Measurements from ENCODE around the gene LTC4S.
A peak's percentile ranks its signal among the peaks of the same experiment; 100 is the strongest.

The LTC4S gene

GRCh38 chr5:179795049-179795862 lies 1.5 kb downstream of the LTC4S start:
- no peak for DNase-seq (ENCODE audit: low read depth in 2 of 2)

- peak in 1 of 2 experiments; percentile 59 for DNase-seq (ENCODE audit: low read depth in 2 of 2)
Observed at GRCh38 chr5:179795863-179796833, 2.4 kb downstream of the LTC4S start.

- DNase-seq (ENCODE audit: low read depth in 2 of 2), result no peak
Observed at GRCh38 chr5:179796877-179797608, 3.3 kb downstream of the LTC4S start.

- no peak for DNase-seq (ENCODE audit: low read depth in 2 of 2)
Observed at GRCh38 chr5:179797741-179798140, 4.0 kb downstream of the LTC4S start.

- no peak for DNase-seq (ENCODE audit: low read depth in 2 of 2)
Observed at GRCh38 chr5:179798144-179798770, 4.5 kb downstream of the LTC4S start.

GRCh38 chr5:179798771-179799643 lies 5.2 kb downstream of the LTC4S start:
- DNase-seq (ENCODE audit: low read depth in 2 of 2), result no peak

GRCh38 chr5:179799644-179799973 lies 5.8 kb downstream of the LTC4S start:
- DNase-seq (ENCODE audit: low read depth in 2 of 2), result no peak

- DNase-seq (ENCODE audit: low read depth in 2 of 2), result no peak
Observed at GRCh38 chr5:179800071-179800695, 6.4 kb downstream of the LTC4S start.

GRCh38 chr5:179800696-179801201 lies 7.0 kb downstream of the LTC4S start:
- no peak for DNase-seq (ENCODE audit: low read depth in 2 of 2)

GRCh38 chr5:179801304-179802206 lies 7.8 kb downstream of the LTC4S start:
- peak in 1 of 2 experiments; percentile 82 for DNase-seq (ENCODE audit: low read depth in 2 of 2)

GRCh38 chr5:179802207-179802883 lies 8.6 kb downstream of the LTC4S start:
- DNase-seq (ENCODE audit: low read depth in 2 of 2), result no peak

GRCh38 chr5:179802950-179803562 lies 9.3 kb downstream of the LTC4S start:
- DNase-seq (ENCODE audit: low read depth in 2 of 2), result no peak

GRCh38 chr5:179803651-179804554 lies 10.1 kb downstream of the LTC4S start:
- DNase-seq (ENCODE audit: low read depth in 2 of 2), result peak in 1 of 2 experiments; percentile 57

- DNase-seq (ENCODE audit: low read depth in 2 of 2), result no peak
Observed at GRCh38 chr5:179804555-179804947, 10.8 kb downstream of the LTC4S start.

GRCh38 chr5:179805070-179805528 lies 11.3 kb downstream of the LTC4S start:
- no peak for DNase-seq (ENCODE audit: low read depth in 2 of 2)

GRCh38 chr5:179805529-179806249 lies 11.9 kb downstream of the LTC4S start:
- no peak for DNase-seq (ENCODE audit: low read depth in 2 of 2)

All from stimulated activated CD4-positive, alpha-beta T cell treated with anti-CD3 and anti-CD28 coated beads, Interleukin-12 subunit alpha, Interleukin-12 subunit beta, amount 100 ng/mL, for 24 hours (primary cell).